Activated CD4-positive, alpha-beta T cell treated with anti-CD3 and anti-CD28 coated beads for 36 hours (primary cell): ENCODE data around the gene PPP5C. TPM values are rescaled to one million over a fixed set of nuclear protein-coding genes. Genes with fewer than 3 reads are reported as not detected.
"Not testable (repeated sequence)": the region's sequence is repeated elsewhere in the genome, so short reads cannot be mapped to it uniquely, and the experiment has no call there.

ENCODE experiments used
- ATAC-seq: fragments of 200-7000 bp; cut with Tn5 transposase; one replicate; pipeline ENCODE4 v1.10.0; 2021; ENCODE audit warnings: mild to moderate bottlenecking, moderate library complexity
- CTCF ChIA-PET: fragments of 350-600 bp; sonication (Branson Sonifier 250); formaldehyde crosslinking; loops from one replicate; lab custom pipeline; 2021; ENCODE audit warnings: antibody characterized with exemption; lab: Charles Lee
- POLR2A ChIA-PET: fragments of 350-600 bp; sonication (Branson Sonifier 250); formaldehyde crosslinking; loops from one replicate; lab custom pipeline; 2021; ENCODE audit warnings: antibody characterized with exemption, inconsistent platforms; lab: Charles Lee
- DNase-seq: peaks from one replicate; pipeline ENCODE4 v3.0.0-alpha.2; 2020
- H3K27ac Mint-ChIP-seq: one replicate; pipeline ENCODE4 v1.8.0; 2021; ENCODE audit warnings: mixed read lengths
- H3K27me3 Mint-ChIP-seq: one replicate; pipeline ENCODE4 v1.8.0; 2021; ENCODE audit warnings: mixed read lengths
- H3K36me3 Mint-ChIP-seq: one replicate; pipeline ENCODE4 v1.8.0; 2021; ENCODE audit warnings: low read depth, mixed read lengths
- H3K4me1 Mint-ChIP-seq: one replicate; pipeline ENCODE4 v1.8.0; 2021; ENCODE audit warnings: mixed read lengths
- H3K4me3 Mint-ChIP-seq: one replicate; pipeline ENCODE4 v1.8.0; 2021; ENCODE audit warnings: mild to moderate bottlenecking, moderate library complexity, mixed read lengths
- H3K9me3 Mint-ChIP-seq: one replicate; pipeline ENCODE4 v1.8.0; 2021; ENCODE audit warnings: low read depth, mixed read lengths
- intact Hi-C, 2 experiments: fragments of 100-400 bp; cut with DNase I in 1 of 2; cut with micrococcal nuclease in 1 of 2; formaldehyde crosslinking; loops; one replicate each; pipeline versions ENCODE4 v1.14.2 to v1.15.1; 2022 to 2024; cut with DNase I, micrococcal nuclease
- total RNA-seq, 2 experiments: library from RNA; stranded (reverse); gene quantifications; one replicate each; pipeline ENCODE4 v1.2.3, GENCODE V29; 2021

The PPP5C gene
- total RNA-seq, 2 experiments from 2014 or later, result 100.0 to 129 TPM

DNA sequence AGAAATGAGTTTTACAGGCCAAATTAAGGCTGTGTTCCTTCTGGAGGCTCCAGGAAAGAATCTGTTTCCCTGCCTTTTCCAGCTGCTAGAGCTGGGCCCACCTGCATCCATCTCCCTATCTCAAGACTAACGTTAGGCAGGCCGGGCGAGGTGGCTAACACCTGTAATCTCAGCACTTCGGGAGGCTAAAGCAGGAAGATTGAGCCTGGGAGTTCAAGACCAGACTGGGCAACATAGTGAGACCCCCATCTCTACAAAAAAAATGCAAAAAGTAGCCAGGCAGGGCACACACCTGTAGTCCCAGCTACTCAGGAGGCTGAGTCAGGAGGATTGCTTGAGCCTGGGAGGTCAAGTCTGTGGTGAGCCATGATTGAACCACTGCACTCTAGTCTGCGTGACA lies 35.4 kb upstream of the PPP5C start:
- no peaks in the 10 kb centered on the region for H3K4me1 Mint-ChIP-seq
- no peak for DNase-seq
- H3K9me3 Mint-ChIP-seq, result peaks cover 7% of the 10 kb centered on the region
- H3K36me3 Mint-ChIP-seq, result peaks cover 2% of the 10 kb centered on the region
- POLR2A ChIA-PET, result interaction anchor here (0.6 kb wide), 1 partner anchor 1677 kb away, joined by 3 read pairs; no protein-coding TSS in a partner anchor
- no peak for ATAC-seq
- intact Hi-C loops, result no loop called here
- H3K27ac Mint-ChIP-seq, result no peak overlapping the region
- H3K27me3 Mint-ChIP-seq, result no peaks in the 10 kb centered on the region
- CTCF ChIA-PET, result no interaction called here
- no peak overlapping the region for H3K4me3 Mint-ChIP-seq

- H3K27me3 Mint-ChIP-seq, H3K9me3 Mint-ChIP-seq, H3K4me1 Mint-ChIP-seq, H3K27ac Mint-ChIP-seq, intact Hi-C loops, H3K36me3 Mint-ChIP-seq, H3K4me3 Mint-ChIP-seq, DNase-seq, ATAC-seq, POLR2A ChIA-PET: not testable (repeated sequence)
- CTCF ChIA-PET, result interaction anchor here (0.6 kb wide), 1 partner anchor 221 kb away, joined by 3 read pairs; no protein-coding TSS in a partner anchor
Measured at GRCh38 chr19:46313540-46314469, 33.1 kb upstream of the PPP5C start.

GRCh38 chr19:46317339-46317738 lies 29.5 kb upstream of the PPP5C start:
- Mint-ChIP-seq H3K27me3 (no peaks in the 10 kb centered on the region), H3K9me3 (no peaks in the 10 kb centered on the region), H3K27ac (no peak overlapping the region), H3K4me3 (no peak overlapping the region), H3K4me1 (no peaks in the 10 kb centered on the region), H3K36me3 (no peaks in the 10 kb centered on the region)
- intact Hi-C loops, result no loop called here
- ChIA-PET CTCF (interaction anchor here (0.7 kb wide), 1 partner anchor 291 kb away, joined by 3 read pairs; no protein-coding TSS in a partner anchor), POLR2A (no interaction called here)
- no peak for ATAC-seq
- DNase-seq, result no peak

DNA sequence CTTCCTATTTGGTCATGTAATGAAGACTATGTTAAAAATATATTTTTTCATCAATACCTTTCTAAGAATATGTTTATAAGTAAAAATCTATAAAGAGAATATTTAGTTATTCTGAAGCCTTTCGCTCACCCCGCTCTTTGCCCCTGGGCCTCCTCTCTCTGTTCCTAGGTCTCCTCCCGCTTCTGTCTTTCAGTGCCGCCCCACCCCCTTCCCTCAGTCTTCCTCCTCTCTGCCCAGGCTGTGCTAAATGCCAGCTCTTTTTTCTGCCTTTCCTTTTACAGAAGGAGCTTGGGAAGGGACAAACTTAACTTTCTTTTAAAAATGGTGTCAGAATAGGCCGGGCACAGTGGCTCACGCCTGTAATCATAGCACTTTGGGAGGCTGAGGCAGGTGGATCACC lies 27.3 kb upstream of the PPP5C start:
- intact Hi-C loops, result no loop called here
- Mint-ChIP-seq H3K9me3 (no peaks in the 10 kb centered on the region), H3K27ac (no peak overlapping the region), H3K4me1 (no peaks in the 10 kb centered on the region), H3K36me3 (no peaks in the 10 kb centered on the region), H3K27me3 (no peaks in the 10 kb centered on the region), H3K4me3 (no peak overlapping the region)
- ChIA-PET POLR2A (no interaction called here), CTCF (no interaction called here)
- no peak for DNase-seq
- ATAC-seq, result no peak

- CTCF ChIA-PET, result interaction anchor here (0.6 to 0.7 kb wide), 2 partner anchors 17 to 528 kb away, joined by 3 read pairs; no protein-coding TSS in a partner anchor
- no peaks in the 10 kb centered on the region for H3K4me1 Mint-ChIP-seq
Measured at GRCh38 chr19:46320559-46320958, 26.3 kb upstream of the PPP5C start.

GRCh38 chr19:46321653-46322052 lies 25.2 kb upstream of the PPP5C start:
- DNase-seq, result no peak
- intact Hi-C loops, result no loop called here
- no peak overlapping the region for H3K4me3 Mint-ChIP-seq
- POLR2A ChIA-PET, result no interaction called here
- CTCF ChIA-PET, result interaction anchor here (0.6 kb wide), 1 partner anchor 42 kb away, joined by 3 read pairs; no protein-coding TSS in a partner anchor
- H3K36me3 Mint-ChIP-seq, result no peaks in the 10 kb centered on the region
- peaks cover 13% of the 10 kb centered on the region for H3K9me3 Mint-ChIP-seq
- ATAC-seq, result no peak
- H3K27ac Mint-ChIP-seq, result no peak overlapping the region
- H3K27me3 Mint-ChIP-seq, result no peaks in the 10 kb centered on the region
- H3K4me1 Mint-ChIP-seq, result no peaks in the 10 kb centered on the region

More at GRCh38 chr19:46320559-46320958, 26.3 kb upstream of the PPP5C start:
- ATAC-seq (no peak), DNase-seq (no peak)
- peaks cover 4% of the 10 kb centered on the region for H3K9me3 Mint-ChIP-seq
- H3K27me3 Mint-ChIP-seq, result no peaks in the 10 kb centered on the region
- POLR2A ChIA-PET, result no interaction called here
- H3K27ac Mint-ChIP-seq, result no peak overlapping the region
- intact Hi-C loops, result no loop called here
- no peaks in the 10 kb centered on the region for H3K36me3 Mint-ChIP-seq
- H3K4me3 Mint-ChIP-seq, result no peak overlapping the region

- H3K27ac Mint-ChIP-seq, DNase-seq, intact Hi-C loops, H3K4me1 Mint-ChIP-seq, CTCF ChIA-PET, ATAC-seq, POLR2A ChIA-PET, H3K36me3 Mint-ChIP-seq, H3K4me3 Mint-ChIP-seq, H3K27me3 Mint-ChIP-seq: not testable (repeated sequence)
- peaks cover 18% of the 10 kb centered on the region for H3K9me3 Mint-ChIP-seq
Measured at GRCh38 chr19:46323227-46323626, 23.7 kb upstream of the PPP5C start.

- no peaks in the 10 kb centered on the region for H3K4me1 Mint-ChIP-seq
- intact Hi-C loops, result no loop called here
- no peak overlapping the region for H3K4me3 Mint-ChIP-seq
- no peaks in the 10 kb centered on the region for H3K27me3 Mint-ChIP-seq
- no peak overlapping the region for H3K27ac Mint-ChIP-seq
- POLR2A ChIA-PET, result no interaction called here
- CTCF ChIA-PET, result no interaction called here
- peaks cover 23% of the 10 kb centered on the region for H3K9me3 Mint-ChIP-seq
- no peak for ATAC-seq
- DNase-seq, result no peak
- peaks cover 5% of the 10 kb centered on the region for H3K36me3 Mint-ChIP-seq
Measured at GRCh38 chr19:46324277-46324676, 22.6 kb upstream of the PPP5C start.

GRCh38 chr19:46326608-46327007 lies 20.3 kb upstream of the PPP5C start:
- ATAC-seq, result no peak

DNA sequence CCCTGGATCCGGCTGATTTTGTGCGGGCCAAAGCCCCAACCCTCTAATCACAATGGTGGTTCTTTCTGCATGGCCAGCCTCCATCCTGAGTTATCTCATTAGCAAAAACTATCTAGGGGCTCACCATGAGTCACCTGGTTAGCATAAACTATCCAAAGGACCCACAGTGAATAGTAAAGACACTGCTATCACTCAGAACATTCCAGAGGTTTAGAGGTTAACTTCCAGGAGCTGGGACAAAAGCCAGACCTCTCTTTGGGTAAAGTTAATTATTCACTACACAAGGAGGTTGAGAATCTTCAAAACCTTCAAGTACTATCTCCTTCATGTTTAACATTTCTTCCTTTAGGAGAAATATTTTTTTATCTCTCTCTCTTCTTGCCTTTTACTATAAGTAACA lies 18.8 kb upstream of the PPP5C start:
- Mint-ChIP-seq H3K27me3 (peaks cover 6% of the 10 kb centered on the region), H3K9me3 (peaks cover 26% of the 10 kb centered on the region), H3K4me1 (no peaks in the 10 kb centered on the region), H3K27ac (no peak overlapping the region), H3K4me3 (no peak overlapping the region), H3K36me3 (peaks cover 7% of the 10 kb centered on the region)
- POLR2A ChIA-PET, result no interaction called here
- no peak for ATAC-seq
- DNase-seq, result no peak
- CTCF ChIA-PET, result interaction anchor here (1.1 kb wide), 1 partner anchor 39 kb away, joined by 4 read pairs; no protein-coding TSS in a partner anchor
- intact Hi-C loops, result no loop called here

More at GRCh38 chr19:46326608-46327007, 20.3 kb upstream of the PPP5C start:
- Mint-ChIP-seq H3K4me3 (no peak overlapping the region), H3K9me3 (peaks cover 26% of the 10 kb centered on the region), H3K36me3 (peaks cover 7% of the 10 kb centered on the region), H3K27ac (no peak overlapping the region), H3K4me1 (no peaks in the 10 kb centered on the region), H3K27me3 (peaks cover 6% of the 10 kb centered on the region)
- ChIA-PET CTCF (no interaction called here), POLR2A (no interaction called here)
- no peak for DNase-seq
- intact Hi-C loops, result no loop called here

- ChIA-PET POLR2A (no interaction called here), CTCF (no interaction called here)
- Mint-ChIP-seq H3K9me3 (peaks cover 24% of the 10 kb centered on the region), H3K4me3 (no peak overlapping the region), H3K27me3 (peaks cover 6% of the 10 kb centered on the region), H3K36me3 (peaks cover 7% of the 10 kb centered on the region), H3K27ac (no peak overlapping the region), H3K4me1 (no peaks in the 10 kb centered on the region)
- ATAC-seq, result no peak
- no peak for DNase-seq
- intact Hi-C loops, result no loop called here
Measured at GRCh38 chr19:46330319-46330918, 16.5 kb upstream of the PPP5C start.
